Measurements from ENCODE around the gene COL25A1.
"Not testable (repeated sequence)": the region's sequence is repeated elsewhere in the genome, so short reads cannot be mapped to it uniquely, and the experiment has no call there.

Gene COL25A1

DNA sequence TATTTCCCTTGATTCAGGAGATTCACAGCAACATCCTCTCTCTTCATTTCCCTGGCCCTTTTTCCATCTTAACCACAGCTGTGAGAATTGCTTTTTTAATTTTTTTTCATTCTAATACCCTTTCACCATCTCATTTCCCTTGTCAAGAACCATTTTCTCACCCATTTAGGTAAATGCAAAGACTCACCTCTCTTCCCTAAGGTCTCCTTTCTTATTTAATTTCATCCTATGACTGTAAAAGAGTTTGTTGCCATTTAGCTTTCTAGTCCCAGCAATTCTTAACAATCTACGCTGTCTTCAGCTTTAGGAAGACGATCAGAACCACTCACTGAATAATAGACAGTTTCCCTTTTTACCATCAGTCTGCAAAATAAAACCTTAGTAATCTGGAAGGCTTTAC is 298.5 kb downstream of the COL25A1 start:
- DNase-seq, result no peak

- no peak for DNase-seq
Observed at GRCh38 chr4:108991551-108992328, 310.7 kb downstream of the COL25A1 start.

GRCh38 chr4:108988464-108989195 is 313.8 kb downstream of the COL25A1 start:
- no peak for DNase-seq

- not testable (repeated sequence) for DNase-seq
Observed at GRCh38 chr4:108984495-108984894, 318.0 kb downstream of the COL25A1 start.

- DNase-seq, result no peak
Observed at GRCh38 chr4:108982402-108983185, 319.9 kb downstream of the COL25A1 start.

DNA sequence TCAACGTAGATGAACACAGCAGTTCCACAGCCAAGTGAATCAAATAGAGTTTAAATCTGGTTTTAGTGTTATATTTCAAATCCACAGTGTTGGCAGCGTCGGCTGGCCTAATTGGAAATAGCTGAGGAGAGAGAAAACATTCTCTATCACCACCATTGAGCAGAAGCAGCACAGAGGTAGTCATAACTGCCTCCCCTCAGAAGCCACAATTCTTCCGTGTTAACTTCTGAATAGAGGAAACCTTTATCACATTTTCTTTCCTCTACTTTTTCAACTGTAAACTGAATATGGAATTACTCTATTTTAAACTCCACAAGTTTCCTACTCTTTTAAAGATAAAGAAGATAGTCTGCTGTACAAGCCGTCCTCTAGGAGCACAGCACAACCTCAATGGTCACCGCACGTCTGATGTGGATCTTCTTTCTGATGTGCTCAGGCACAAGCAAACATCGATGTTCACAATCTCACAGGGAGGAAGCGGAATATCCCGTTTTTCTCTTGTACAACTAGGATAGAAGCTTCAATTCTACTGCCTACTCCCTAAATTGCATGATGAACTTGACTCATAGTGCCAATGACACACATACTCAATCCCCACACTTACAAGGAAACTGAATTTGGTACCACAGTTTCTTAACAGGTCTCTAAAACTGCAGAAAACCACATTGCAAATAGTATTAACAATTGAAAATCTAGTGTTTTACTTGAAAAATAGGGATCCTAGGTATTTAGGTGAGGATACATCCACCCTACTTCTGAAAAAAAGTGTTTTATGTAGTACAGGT is 321.8 kb downstream of the COL25A1 start:
- DNase-seq, result no peak

- DNase-seq, result no peak
Observed at GRCh38 chr4:108979759-108980158, 322.7 kb downstream of the COL25A1 start.

- DNase-seq, result no peak
Observed at GRCh38 chr4:108978066-108978465, 324.4 kb downstream of the COL25A1 start.

- no peak for DNase-seq
Observed at GRCh38 chr4:108972613-108973283, 329.7 kb downstream of the COL25A1 start.

DNA sequence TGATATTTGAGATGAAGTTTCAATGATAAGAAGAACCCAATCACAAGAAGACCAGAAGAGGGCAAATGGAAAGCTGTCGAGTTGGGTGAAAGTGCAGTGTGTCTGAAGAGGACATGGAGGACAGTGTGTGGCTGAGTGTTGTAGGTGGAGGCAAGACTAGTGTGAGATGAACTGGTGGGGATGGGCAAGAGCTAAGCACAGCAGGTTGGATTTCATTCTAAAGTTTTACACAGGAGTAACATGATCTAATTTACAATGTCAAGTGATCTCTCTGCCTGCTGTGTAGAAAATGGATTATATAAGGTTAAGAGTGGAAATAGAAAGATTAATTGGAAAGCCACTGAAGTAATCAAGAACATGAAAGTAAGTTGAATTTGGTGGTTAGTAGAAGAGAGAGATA is 331.0 kb downstream of the COL25A1 start:
- no peak for DNase-seq

GRCh38 chr4:108965472-108966076 is 336.9 kb downstream of the COL25A1 start:
- no peak for DNase-seq

DNA sequence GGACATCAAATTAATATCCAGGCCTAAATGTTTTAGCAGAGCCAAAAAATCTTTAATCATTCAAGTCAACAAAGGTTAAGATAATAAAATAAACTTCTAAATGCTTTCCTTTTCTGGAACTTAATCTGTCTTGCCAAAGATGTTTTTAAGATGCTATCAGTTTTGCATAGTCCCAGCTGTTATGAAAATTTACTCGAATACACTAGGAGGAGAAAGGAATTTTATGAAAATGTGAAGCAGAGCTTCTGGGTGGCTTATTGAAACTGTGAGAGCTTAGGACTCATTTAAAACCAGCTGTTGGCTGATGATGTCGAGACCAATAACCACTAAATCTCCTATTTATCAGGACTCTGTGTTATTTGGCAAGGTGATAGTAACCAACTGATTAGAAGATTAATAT is 337.4 kb downstream of the COL25A1 start:
- DNase-seq, result no peak

- no peak for DNase-seq
Observed at GRCh38 chr4:108963910-108964309, 338.5 kb downstream of the COL25A1 start.

DNA sequence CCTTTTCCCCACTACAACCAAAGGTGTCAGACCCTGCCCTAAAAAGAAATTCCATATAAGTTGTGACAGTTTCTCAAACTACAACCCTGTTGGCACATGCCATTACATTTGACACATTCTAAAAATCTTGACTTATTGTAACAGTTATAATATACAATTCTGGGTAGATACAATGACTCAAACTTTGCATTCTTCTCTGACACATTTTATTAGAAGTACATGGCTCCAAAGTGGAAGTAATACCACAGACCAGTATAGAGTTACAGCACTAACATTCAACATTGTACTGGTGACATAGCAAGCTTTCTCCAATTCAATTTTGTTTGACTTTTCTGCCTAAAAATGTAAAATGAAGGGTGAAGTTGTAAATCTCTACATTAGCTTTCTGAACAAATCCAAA is 343.0 kb downstream of the COL25A1 start:
- DNase-seq, result no peak

DNA sequence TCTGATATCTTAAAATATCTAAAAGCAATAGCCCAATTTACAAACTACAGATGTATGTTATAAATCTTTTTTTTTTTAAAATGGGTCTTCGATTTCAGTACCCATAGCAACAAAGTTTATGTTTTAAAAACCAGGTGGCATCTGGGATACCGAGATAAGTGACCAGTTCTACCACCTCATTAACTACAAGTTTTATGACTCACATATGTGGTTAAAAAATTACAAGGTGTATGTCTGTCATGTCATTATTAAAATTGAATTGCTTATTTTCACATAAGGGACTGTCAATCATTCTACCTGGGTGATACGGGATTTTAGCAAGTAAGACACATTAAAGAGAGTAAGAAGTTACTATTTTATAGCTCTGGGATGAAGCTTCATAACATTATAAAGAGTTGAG is 347.6 kb downstream of the COL25A1 start:
- DNase-seq, result no peak

DNA sequence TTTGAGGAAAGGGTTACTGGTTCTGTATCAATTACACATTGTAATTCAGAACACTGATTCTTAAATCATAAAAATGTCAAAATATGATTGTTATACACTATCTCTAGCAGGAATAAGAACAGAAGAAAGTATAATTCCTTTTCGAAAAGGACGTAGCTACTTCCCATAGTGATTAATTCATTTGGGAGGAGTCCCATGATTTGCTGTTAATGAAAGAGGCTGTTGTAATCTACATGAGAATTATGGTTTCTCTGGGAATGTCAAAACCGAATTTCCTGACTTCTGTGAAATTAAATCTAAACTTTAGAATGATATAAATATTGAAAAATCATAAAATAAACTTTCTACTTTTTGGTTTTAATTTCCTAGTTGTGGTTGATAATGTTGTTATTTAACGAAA is 348.5 kb downstream of the COL25A1 start:
- DNase-seq, result no peak

- DNase-seq, result no peak
Observed at GRCh38 chr4:108950158-108950915, 352.1 kb downstream of the COL25A1 start.

- no peak for DNase-seq
Observed at GRCh38 chr4:108947526-108947925, 354.9 kb downstream of the COL25A1 start.

- no peak for DNase-seq
Observed at GRCh38 chr4:108946237-108946636, 356.2 kb downstream of the COL25A1 start.

DNA sequence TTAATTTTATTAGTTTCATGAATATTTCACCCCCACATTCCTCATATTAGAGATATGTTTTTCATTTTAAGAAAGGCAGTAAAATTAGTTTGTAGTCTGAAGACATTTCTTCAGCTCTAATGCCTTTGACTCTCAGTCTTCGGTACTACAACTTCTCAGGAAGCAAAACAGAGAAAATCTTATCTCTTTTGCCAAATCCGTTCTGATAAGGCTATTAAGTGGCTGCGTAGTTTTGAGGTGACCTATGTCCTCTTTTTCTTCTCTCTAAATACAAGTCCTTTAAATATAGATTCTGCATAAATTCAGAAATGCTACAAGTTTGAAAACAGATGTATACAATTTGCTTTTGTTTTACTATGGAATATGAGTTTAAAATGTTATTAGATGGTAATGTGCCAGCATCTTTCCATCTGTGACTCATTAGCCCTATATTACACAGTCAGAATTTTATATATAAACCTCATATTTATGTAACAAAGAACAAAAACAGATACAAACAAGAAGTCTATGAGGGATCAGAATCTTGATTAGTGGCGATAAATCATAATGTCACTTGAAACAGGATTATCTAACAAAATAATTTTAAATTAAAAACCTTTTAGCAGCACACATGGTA is 358.4 kb downstream of the COL25A1 start:
- DNase-seq, result no peak

DNA sequence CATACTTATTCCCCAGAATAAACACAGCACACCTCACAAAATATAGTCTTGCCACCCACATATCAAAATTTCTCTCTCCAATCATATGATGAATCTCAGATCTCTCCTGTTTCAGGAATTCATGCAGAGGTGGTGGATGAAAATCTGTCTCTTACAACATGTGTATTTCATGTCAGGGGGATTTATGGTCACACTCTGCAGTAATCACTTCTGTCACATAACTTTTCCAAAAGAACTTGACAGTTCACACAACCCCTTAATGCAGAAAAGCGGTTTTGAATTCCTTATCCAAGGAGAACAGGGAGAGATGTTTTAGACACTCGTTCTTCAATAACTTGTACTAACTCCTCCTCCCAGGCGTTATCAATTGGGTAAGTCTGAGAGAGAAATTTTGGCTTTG is 359.1 kb downstream of the COL25A1 start:
- DNase-seq, result no peak

Measured in RPMI8226 (cell line).